Epithelial cell of esophagus (primary cell): Measurements from ENCODE around the gene CXCR4.

ENCODE experiments used
- DNase-seq: peaks from one replicate; pipeline ENCODE4 v3.0.0; 2010; ENCODE audit warnings: low read depth
- H3K4me3 ChIP-seq: 2 replicates; pipeline ENCODE4 v1.5.1; 2011; ENCODE audit warnings: mild to moderate bottlenecking, low read length, control low read depth
- CTCF ChIP-seq: IDR thresholded peaks from 2 replicates; pipeline ENCODE4 v1.5.1; 2011; ENCODE audit warnings: low read depth, mild to moderate bottlenecking, low read length, control low read depth, inconsistent platforms; ENCODE audit not compliant: insufficient read depth; ENCODE audit errors: missing control alignments

The CXCR4 gene

GRCh38 chr2:136067897-136068580 lies 49.9 kb downstream of the CXCR4 start:
- H3K4me3 ChIP-seq: no peak overlapping the region
- TF ChIP-seq CTCF: no peak
- no peak for DNase-seq

GRCh38 chr2:136067459-136067858 lies 50.5 kb downstream of the CXCR4 start:
- peak; percentile 27 for DNase-seq
- no peak for TF ChIP-seq CTCF
- H3K4me3 ChIP-seq: no peak overlapping the region

- TF ChIP-seq CTCF: no peak
- no peak overlapping the region for H3K4me3 ChIP-seq
- DNase-seq: no peak
These were observed 52.0 kb downstream of the CXCR4 start for GRCh38 chr2:136065907-136066306.

- no peak for TF ChIP-seq CTCF
- no peak for DNase-seq
- no peak overlapping the region for H3K4me3 ChIP-seq
These were observed 52.6 kb downstream of the CXCR4 start for GRCh38 chr2:136065384-136065783.
